Hepatocyte (in vitro differentiated cells): ENCODE measurements around the gene ITPR2. TPM values are rescaled to one million over a fixed set of nuclear protein-coding genes. Genes with fewer than 3 reads are reported as not detected.
"Not testable (repeated sequence)": the region's sequence is repeated elsewhere in the genome, so short reads cannot be mapped to it uniquely, and the experiment has no call there.

Source experiments
- DNase-seq: peaks from one replicate; pipeline ENCODE4 v3.0.0-alpha.2; 2016; ENCODE audit warnings: low spot score
- H2AFZ ChIP-seq: fragments of 200-600 bp; sonication (generic); 2 replicates; pipeline ENCODE4 v1.6.0; 2016; ENCODE audit warnings: antibody characterized with exemption, mild to moderate bottlenecking
- H3K27ac ChIP-seq: fragments of 200-600 bp; sonication (generic); 2 replicates; pipeline ENCODE4 v1.5.1; 2016; ENCODE audit warnings: mild to moderate bottlenecking
- H3K27me3 ChIP-seq: fragments of 200-600 bp; sonication (generic); 2 replicates; pipeline ENCODE4 v1.6.1; 2016
- H3K36me3 ChIP-seq: fragments of 200-600 bp; sonication (generic); replicated peaks from 2 replicates; pipeline ENCODE4 v1.5.1; 2016; ENCODE audit warnings: low read depth; ENCODE audit not compliant: insufficient read depth
- H3K4me1 ChIP-seq: fragments of 200-600 bp; sonication (generic); 2 replicates; pipeline ENCODE4 v1.5.1; 2016; ENCODE audit warnings: mild to moderate bottlenecking, moderate library complexity; ENCODE audit not compliant: insufficient read depth
- H3K4me2 ChIP-seq: fragments of 200-600 bp; sonication (generic); 2 replicates; pipeline ENCODE4 v1.6.0; 2016
- H3K4me3 ChIP-seq: fragments of 200-600 bp; sonication (generic); 2 replicates; pipeline ENCODE4 v1.5.1; 2016; ENCODE audit warnings: mild to moderate bottlenecking
- H3K79me2 ChIP-seq: fragments of 200-600 bp; sonication (generic); 2 replicates; pipeline ENCODE4 v1.6.0; 2017; ENCODE audit warnings: mild to moderate bottlenecking
- H3K9me2 ChIP-seq: fragments of 200-600 bp; sonication (generic); replicated peaks from 2 replicates; pipeline ENCODE4 v1.6.0; 2017; ENCODE audit warnings: mild to moderate bottlenecking; ENCODE audit not compliant: insufficient read depth
- H3K9me3 ChIP-seq: fragments of 200-600 bp; sonication (generic); 2 replicates; pipeline ENCODE4 v1.5.1; 2016; ENCODE audit warnings: low read depth, mild to moderate bottlenecking
- H4K20me1 ChIP-seq: fragments of 200-600 bp; sonication (generic); 2 replicates; pipeline ENCODE4 v1.6.0; 2016; ENCODE audit warnings: mild to moderate bottlenecking; ENCODE audit not compliant: insufficient read depth, poor library complexity, severe bottlenecking
- CTCF ChIP-seq: fragments of 200-600 bp; sonication (generic); IDR thresholded peaks from 2 replicates; pipeline ENCODE4 v1.5.1; 2016; ENCODE audit warnings: antibody characterized with exemption, mild to moderate bottlenecking; ENCODE audit not compliant: poor library complexity
- EZH2 ChIP-seq: fragments of 200-600 bp; sonication (generic); IDR thresholded peaks from 2 replicates; pipeline ENCODE4 v1.6.1; 2016; ENCODE audit warnings: antibody characterized with exemption, mild to moderate bottlenecking, borderline replicate concordance
- EZH2phosphoT487 ChIP-seq: fragments of 200-600 bp; sonication (generic); IDR thresholded peaks from one replicate; pipeline ENCODE4 v1.6.1; 2018; ENCODE audit warnings: antibody characterized with exemption, mild to moderate bottlenecking, low read depth, moderate library complexity; ENCODE audit not compliant: unreplicated experiment, severe bottlenecking
- WGBS: methylation state at CpG from one replicate; pipeline ENCODE4 v1.1.6; 2016; ENCODE audit warnings: low lambda C conversion rate; ENCODE audit errors: missing lambda C conversion rate; 5-methylcytosine and 5-hydroxymethylcytosine counted together
- polyA plus RNA-seq: library from polyadenylated mRNA; unstranded; fragments of >200 nt; fragmentation: Nextera tagmentation; extraction: Ambion mirVana; gene quantifications from 2 replicates; pipeline ENCODE4 v1.2.1, GENCODE V29; 2016
- total RNA-seq: library from RNA; depleted of rRNA; stranded (reverse); fragments of >200 nt; gene quantifications from 2 replicates; pipeline ENCODE4 v1.2.3, GENCODE V29; 2014

Gene ITPR2
- total and polyA plus RNA-seq, 2 experiments from 2014 or later = 22.0 to 51.4 TPM

GRCh38 chr12:26786491-26786864 lies 46.5 kb downstream of the ITPR2 start:
- no peaks in the 10 kb centered on the region for H4K20me1 ChIP-seq
- 97% methylated on average over 3 of the region's 3 CpGs for WGBS
- no peak for DNase-seq
- H3K4me3 ChIP-seq = no peak overlapping the region
- H2AFZ ChIP-seq = no peak overlapping the region
- H3K9me2 ChIP-seq = no peaks in the 10 kb centered on the region
- H3K79me2 ChIP-seq = peaks cover 9% of the 10 kb centered on the region
- peaks cover 23% of the 10 kb centered on the region for H3K4me1 ChIP-seq
- H3K27me3 ChIP-seq = no peaks in the 10 kb centered on the region
- TF ChIP-seq EZH2phosphoT487 (no peak), CTCF (no peak), EZH2 (no peak)
- no peaks in the 10 kb centered on the region for H3K36me3 ChIP-seq
- H3K27ac ChIP-seq = peak overlapping the region; percentile 13
- H3K9me3 ChIP-seq = no peaks in the 10 kb centered on the region
- H3K4me2 ChIP-seq = no peak overlapping the region

GRCh38 chr12:26783816-26784379 lies 49.1 kb downstream of the ITPR2 start:
- H3K4me1 ChIP-seq = peaks cover 11% of the 10 kb centered on the region
- H3K4me2 ChIP-seq, H3K9me3 ChIP-seq, H3K36me3 ChIP-seq, H3K27me3 ChIP-seq, DNase-seq, H3K4me3 ChIP-seq, H4K20me1 ChIP-seq, H2AFZ ChIP-seq, H3K27ac ChIP-seq, H3K9me2 ChIP-seq, H3K79me2 ChIP-seq: not testable (repeated sequence)
- WGBS = 95% methylated on average over 2 of the region's 3 CpGs

- Histone ChIP-seq H3K4me1 (peaks cover 8% of the 10 kb centered on the region), H3K27me3 (no peaks in the 10 kb centered on the region), H2AFZ (no peak overlapping the region), H3K27ac (no peak overlapping the region), H3K4me2 (no peak overlapping the region), H3K9me2 (no peaks in the 10 kb centered on the region), H3K4me3 (no peak overlapping the region), H3K9me3 (no peaks in the 10 kb centered on the region), H4K20me1 (no peaks in the 10 kb centered on the region), H3K79me2 (no peaks in the 10 kb centered on the region), H3K36me3 (no peaks in the 10 kb centered on the region)
- TF ChIP-seq EZH2phosphoT487 (no peak), EZH2 (no peak), CTCF (no peak)
- no peak for DNase-seq
- 96% methylated on average over 1 of the region's 1 CpG for WGBS
These were observed 49.9 kb downstream of the ITPR2 start for GRCh38 chr12:26783131-26783526.

GRCh38 chr12:26782372-26783130 lies 50.4 kb downstream of the ITPR2 start:
- no peak overlapping the region for H3K27ac ChIP-seq

GRCh38 chr12:26780656-26781055 lies 52.3 kb downstream of the ITPR2 start:
- not testable (repeated sequence) for H3K36me3 ChIP-seq, H4K20me1 ChIP-seq, DNase-seq, H3K4me1 ChIP-seq, H3K4me2 ChIP-seq, H3K27ac ChIP-seq, H3K4me3 ChIP-seq, H3K27me3 ChIP-seq, H3K79me2 ChIP-seq, H3K9me3 ChIP-seq, H2AFZ ChIP-seq, H3K9me2 ChIP-seq
- 87% methylated on average over 2 of the region's 2 CpGs for WGBS

More at GRCh38 chr12:26782372-26783130, 50.4 kb downstream of the ITPR2 start:
- no peak for TF ChIP-seq EZH2
- no peak for TF ChIP-seq CTCF
- no peak for TF ChIP-seq EZH2phosphoT487
- Histone ChIP-seq H3K36me3 (no peaks in the 10 kb centered on the region), H3K4me1 (peaks cover 8% of the 10 kb centered on the region), H3K9me2 (no peaks in the 10 kb centered on the region), H3K79me2 (no peaks in the 10 kb centered on the region), H3K27me3 (no peaks in the 10 kb centered on the region), H4K20me1 (no peaks in the 10 kb centered on the region), H3K9me3 (no peaks in the 10 kb centered on the region), H2AFZ (no peak overlapping the region), H3K4me2 (no peak overlapping the region), H3K4me3 (no peak overlapping the region)
- 92% methylated on average over 3 of the region's 3 CpGs for WGBS
- no peak for DNase-seq

- not testable (repeated sequence) for H3K27me3 ChIP-seq, H2AFZ ChIP-seq, H3K4me1 ChIP-seq, DNase-seq, H3K4me2 ChIP-seq, H3K4me3 ChIP-seq, H3K9me2 ChIP-seq, H4K20me1 ChIP-seq, H3K27ac ChIP-seq, H3K36me3 ChIP-seq, H3K9me3 ChIP-seq, H3K79me2 ChIP-seq
- WGBS = 88% methylated on average over 5 of the region's 5 CpGs
These were observed 54.7 kb downstream of the ITPR2 start for GRCh38 chr12:26778173-26778775.
